ENCODE measurements around the gene HOXC12. TPM values are rescaled to one million over a fixed set of nuclear protein-coding genes. Genes with fewer than 3 reads are reported as not detected.

HOXC12 gene
- total RNA-seq, 1 experiment from 2014 or later, result not detected

DNA sequence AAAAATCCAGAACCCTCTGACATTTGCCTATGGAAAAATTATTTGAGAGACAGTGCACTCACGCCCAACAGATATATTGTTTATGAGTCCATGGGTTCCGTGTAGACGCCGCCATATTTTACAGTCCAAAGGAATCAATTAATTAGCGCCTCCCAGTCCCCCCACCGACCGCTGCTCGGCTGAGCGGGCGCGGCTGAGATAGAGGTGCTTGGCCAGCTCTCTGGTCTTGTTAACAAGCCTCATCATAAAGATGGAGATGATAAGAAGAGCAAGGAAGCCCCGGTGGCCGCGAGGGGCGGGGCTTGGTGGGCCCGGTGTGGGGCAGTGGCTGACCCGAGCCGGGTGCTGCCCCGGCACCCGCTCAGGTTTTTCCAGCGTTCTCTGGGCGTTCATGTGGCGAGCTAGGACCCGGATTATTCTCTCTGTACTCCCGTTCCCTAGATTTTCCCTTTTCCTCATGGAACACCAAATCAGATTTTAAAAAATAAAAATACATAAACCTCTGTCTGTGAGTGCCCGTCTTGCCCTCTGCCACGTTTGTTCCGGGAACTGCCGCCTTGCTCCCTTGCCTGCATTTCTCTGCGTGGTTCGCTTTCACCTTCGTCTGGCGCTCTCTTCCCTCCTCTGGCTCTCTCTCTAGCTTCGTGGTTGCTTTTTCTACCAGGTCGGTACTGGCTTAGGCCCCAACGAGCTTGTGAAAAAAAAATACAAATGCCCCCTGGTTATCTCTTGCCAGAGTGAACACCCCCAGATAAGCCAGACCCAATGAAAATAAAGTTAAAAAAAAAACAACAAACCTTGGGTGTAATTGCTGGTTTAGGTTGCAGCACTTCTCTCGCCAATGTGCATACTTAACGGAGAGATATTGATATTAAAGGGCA is 9.0 kb downstream of the HOXC12 start:
- Mint-ChIP-seq H3K4me3 (ENCODE audit: low read depth, unreplicated experiment) (no peak overlapping the region), H3K9me3 (ENCODE audit: low read depth, unreplicated experiment) (no peaks in the 10 kb centered on the region), H3K27me3 (ENCODE audit: unreplicated experiment) (peaks cover 86% of the 10 kb centered on the region), H3K36me3 (ENCODE audit: insufficient read depth, unreplicated experiment) (no peaks in the 10 kb centered on the region), H3K4me1 (ENCODE audit: low read depth, unreplicated experiment) (peaks cover 8% of the 10 kb centered on the region), H3K27ac (ENCODE audit: unreplicated experiment) (no peak overlapping the region)
- DNase-seq, result no peak
- intact Hi-C loops (cut with micrococcal nuclease; ENCODE audit: unreplicated experiment), result no loop called here
- no TSS peak for BruUV-seq (replicated peaks)
- CTCF ChIA-PET, result interaction anchor here (0.9 kb wide), 1 partner anchor 9 kb away, joined by 3 read pairs; no protein-coding TSS in a partner anchor
- TF ChIP-seq, protein P1, sequence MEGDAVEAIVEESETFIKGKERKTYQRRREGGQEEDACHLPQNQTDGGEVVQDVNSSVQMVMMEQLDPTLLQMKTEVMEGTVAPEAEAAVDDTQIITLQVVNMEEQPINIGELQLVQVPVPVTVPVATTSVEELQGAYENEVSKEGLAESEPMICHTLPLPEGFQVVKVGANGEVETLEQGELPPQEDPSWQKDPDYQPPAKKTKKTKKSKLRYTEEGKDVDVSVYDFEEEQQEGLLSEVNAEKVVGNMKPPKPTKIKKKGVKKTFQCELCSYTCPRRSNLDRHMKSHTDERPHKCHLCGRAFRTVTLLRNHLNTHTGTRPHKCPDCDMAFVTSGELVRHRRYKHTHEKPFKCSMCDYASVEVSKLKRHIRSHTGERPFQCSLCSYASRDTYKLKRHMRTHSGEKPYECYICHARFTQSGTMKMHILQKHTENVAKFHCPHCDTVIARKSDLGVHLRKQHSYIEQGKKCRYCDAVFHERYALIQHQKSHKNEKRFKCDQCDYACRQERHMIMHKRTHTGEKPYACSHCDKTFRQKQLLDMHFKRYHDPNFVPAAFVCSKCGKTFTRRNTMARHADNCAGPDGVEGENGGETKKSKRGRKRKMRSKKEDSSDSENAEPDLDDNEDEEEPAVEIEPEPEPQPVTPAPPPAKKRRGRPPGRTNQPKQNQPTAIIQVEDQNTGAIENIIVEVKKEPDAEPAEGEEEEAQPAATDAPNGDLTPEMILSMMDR (IDR thresholded peaks at IDR 0.05; ENCODE audit: unreplicated experiment), result no peak

DNA sequence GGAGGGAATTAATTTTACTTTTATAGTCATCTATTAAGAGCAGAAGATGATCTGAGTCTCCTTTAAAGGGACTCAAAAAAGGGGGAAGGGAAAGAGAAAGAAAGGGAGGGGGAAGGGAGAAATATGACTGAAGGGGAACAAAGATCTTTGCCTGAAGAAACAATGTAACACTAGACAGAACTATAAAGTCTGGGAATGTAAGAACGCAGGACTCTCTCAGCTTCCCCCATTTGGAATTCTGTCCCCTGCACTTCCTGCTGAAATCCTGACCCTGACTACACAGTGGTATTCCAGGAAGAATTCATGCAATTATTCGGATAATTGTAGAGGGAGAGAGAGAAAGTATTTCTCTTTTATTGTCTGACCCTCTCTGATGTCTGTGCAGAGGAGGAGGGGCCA is 9.6 kb downstream of the HOXC12 start:
- Mint-ChIP-seq H3K36me3 (ENCODE audit: insufficient read depth, unreplicated experiment) (no peaks in the 10 kb centered on the region), H3K27ac (ENCODE audit: unreplicated experiment) (no peak overlapping the region), H3K27me3 (ENCODE audit: unreplicated experiment) (peaks cover 86% of the 10 kb centered on the region), H3K4me1 (ENCODE audit: low read depth, unreplicated experiment) (peaks cover 8% of the 10 kb centered on the region), H3K9me3 (ENCODE audit: low read depth, unreplicated experiment) (no peaks in the 10 kb centered on the region), H3K4me3 (ENCODE audit: low read depth, unreplicated experiment) (no peak overlapping the region)
- intact Hi-C loops (cut with micrococcal nuclease; ENCODE audit: unreplicated experiment), result no loop called here
- TF ChIP-seq, protein P1 (IDR thresholded peaks at IDR 0.05; ENCODE audit: unreplicated experiment), result no peak
- no TSS peak for BruUV-seq (replicated peaks)
- CTCF ChIA-PET, result interaction anchor here (0.9 to 1.0 kb wide), 2 partner anchors 8 to 23 kb away, joined by 3 read pairs; no protein-coding TSS in a partner anchor
- no peak for DNase-seq

DNA sequence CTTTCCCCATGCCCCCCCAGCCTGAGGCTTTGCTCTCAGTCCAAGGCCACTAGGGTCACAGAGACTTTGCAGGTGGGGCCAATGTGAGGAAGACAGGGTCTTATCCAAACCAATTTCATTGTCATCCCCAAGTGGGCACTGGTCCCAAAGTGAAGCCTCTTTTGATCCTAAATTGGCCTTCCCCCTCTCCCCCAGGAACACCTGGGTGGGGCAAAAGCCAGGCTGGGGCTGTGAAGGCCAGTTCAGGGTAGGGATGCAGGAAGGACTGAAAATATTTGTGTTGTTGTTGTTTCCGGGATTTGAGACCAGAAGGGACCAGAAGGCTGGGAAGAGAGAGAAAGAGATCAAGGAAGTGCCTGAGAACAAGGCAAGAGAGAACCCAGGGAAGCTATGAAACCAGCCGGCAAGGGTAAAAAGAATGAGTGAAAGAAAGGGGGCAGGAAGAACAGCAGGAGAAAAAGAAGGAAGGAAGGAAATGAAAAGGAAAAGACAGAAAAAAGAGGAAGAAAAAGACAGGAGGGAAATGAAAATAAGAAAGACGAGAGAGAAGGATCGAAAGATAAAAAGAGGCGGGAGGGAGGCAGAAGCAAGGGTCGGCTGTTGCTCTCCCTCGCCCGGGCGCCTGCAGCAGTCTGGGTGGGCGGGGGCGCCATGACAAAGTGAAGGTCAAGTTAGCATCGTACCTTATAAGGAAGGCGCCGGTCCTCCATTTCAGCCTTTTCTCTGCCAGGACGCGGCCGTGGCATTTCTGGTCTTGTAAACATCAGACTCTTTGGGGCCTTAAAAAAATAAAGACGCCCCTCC is 10.8 kb downstream of the HOXC12 start:
- Mint-ChIP-seq H3K4me1 (ENCODE audit: low read depth, unreplicated experiment) (peaks cover 8% of the 10 kb centered on the region), H3K36me3 (ENCODE audit: insufficient read depth, unreplicated experiment) (no peaks in the 10 kb centered on the region), H3K27ac (ENCODE audit: unreplicated experiment) (no peak overlapping the region), H3K27me3 (ENCODE audit: unreplicated experiment) (peaks cover 86% of the 10 kb centered on the region), H3K4me3 (ENCODE audit: low read depth, unreplicated experiment) (no peak overlapping the region), H3K9me3 (ENCODE audit: low read depth, unreplicated experiment) (no peaks in the 10 kb centered on the region)
- TF ChIP-seq, protein P1 (IDR thresholded peaks at IDR 0.05; ENCODE audit: unreplicated experiment), result no peak
- CTCF ChIA-PET, result interaction anchor here (1.0 kb wide), 1 partner anchor 24 kb away, joined by 3 read pairs; no protein-coding TSS in a partner anchor
- intact Hi-C loops (cut with micrococcal nuclease; ENCODE audit: unreplicated experiment), result no loop called here
- DNase-seq, result no peak
- BruUV-seq (replicated peaks), result no TSS peak

DNA sequence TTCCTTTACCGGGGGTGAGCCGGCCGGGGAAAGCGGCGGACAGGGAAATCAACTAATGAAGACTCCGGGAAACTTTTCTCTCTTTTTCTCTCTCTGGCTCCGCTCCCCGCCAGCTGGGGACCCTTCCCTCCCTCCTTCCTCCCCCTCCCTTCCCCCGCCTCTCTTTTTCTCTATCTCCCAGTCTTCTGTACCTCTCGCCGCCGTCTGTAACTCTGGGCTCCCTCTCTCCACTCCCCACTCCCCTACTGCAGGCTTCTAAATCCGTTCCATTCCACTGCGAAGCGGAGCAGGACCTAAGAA is 11.3 kb downstream of the HOXC12 start:
- Mint-ChIP-seq H3K36me3 (ENCODE audit: insufficient read depth, unreplicated experiment) (no peaks in the 10 kb centered on the region), H3K9me3 (ENCODE audit: low read depth, unreplicated experiment) (no peaks in the 10 kb centered on the region), H3K4me3 (ENCODE audit: low read depth, unreplicated experiment) (no peak overlapping the region), H3K27me3 (ENCODE audit: unreplicated experiment) (peaks cover 90% of the 10 kb centered on the region), H3K27ac (ENCODE audit: unreplicated experiment) (no peak overlapping the region), H3K4me1 (ENCODE audit: low read depth, unreplicated experiment) (peaks cover 8% of the 10 kb centered on the region)
- TF ChIP-seq, protein P1 (IDR thresholded peaks at IDR 0.05; ENCODE audit: unreplicated experiment), result no peak
- intact Hi-C loops (cut with micrococcal nuclease; ENCODE audit: unreplicated experiment), result no loop called here
- CTCF ChIA-PET, result no interaction called here
- no TSS peak for BruUV-seq (replicated peaks)
- no peak for DNase-seq
